ENCODE results near the gene SIN3B.

SIN3B gene

GRCh38 chr19:16887353-16888265, 58.4 kb downstream of the SIN3B start:
- no peak for TF ChIP-seq CTCF (IDR thresholded peaks at IDR 0.05; ENCODE audit: insufficient read depth, low read depth, low read length, missing control alignments)
- no peak overlapping the region for H3K4me3 ChIP-seq (ENCODE audit: low read depth, low read length)
- DNase-seq (ENCODE audit: low read depth), result peak; percentile 34

- TF ChIP-seq CTCF (IDR thresholded peaks at IDR 0.05; ENCODE audit: insufficient read depth, low read depth, low read length, missing control alignments), result no peak
- H3K4me3 ChIP-seq (ENCODE audit: low read depth, low read length), result peak within 1 kb of the TSS; percentile 55
- DNase-seq (ENCODE audit: low read depth), result peak; percentile 94
Measured at GRCh38 chr19:16888629-16889365, 59.6 kb downstream of the SIN3B start, which contains the start of gene F2RL3. Gene F2RL3 (plus strand): TSS chr19:16888999. CDS start chr19:16889190, 191 bp downstream.

GRCh38 chr19:16889366-16889882, 60.2 kb downstream of the SIN3B start:
- peak overlapping the region; percentile 55 for H3K4me3 ChIP-seq (ENCODE audit: low read depth, low read length)
- no peak for DNase-seq (ENCODE audit: low read depth)
- TF ChIP-seq CTCF (IDR thresholded peaks at IDR 0.05; ENCODE audit: insufficient read depth, low read depth, low read length, missing control alignments), result no peak

- H3K4me3 ChIP-seq (ENCODE audit: low read depth, low read length), result no peak overlapping the region
- no peak for TF ChIP-seq CTCF (IDR thresholded peaks at IDR 0.05; ENCODE audit: insufficient read depth, low read depth, low read length, missing control alignments)
Measured at GRCh38 chr19:16889883-16890460, 60.8 kb downstream of the SIN3B start.

GRCh38 chr19:16890461-16891184, 61.4 kb downstream of the SIN3B start:
- no peak for DNase-seq (ENCODE audit: low read depth)
- no peak overlapping the region for H3K4me3 ChIP-seq (ENCODE audit: low read depth, low read length)
- no peak for TF ChIP-seq CTCF (IDR thresholded peaks at IDR 0.05; ENCODE audit: insufficient read depth, low read depth, low read length, missing control alignments)

More at GRCh38 chr19:16889883-16890460, 60.8 kb downstream of the SIN3B start:
- DNase-seq (ENCODE audit: low read depth), result no peak
